Peyer's patch (tissue), 4 donors: ENCODE measurements around the gene RNLS. TPM values are rescaled to one million over a fixed set of nuclear protein-coding genes. Genes with fewer than 3 reads are reported as not detected.
A peak's percentile ranks its signal among the peaks of the same experiment; 100 is the strongest.

Experiments
- DNase-seq, 3 donors: peaks; one replicate each; pipeline ENCODE4 v3.0.0-alpha.2; 2017 to 2019
- H3K27ac ChIP-seq, 4 donors: fragments of 200-600 bp; sonication (generic); one replicate each; pipeline ENCODE4 v1.5.1; 2016 to 2019
- H3K27me3 ChIP-seq, 2 donors: fragments of 200-600 bp; sonication (generic); one replicate each; pipeline ENCODE4 v1.5.1; 2019
- H3K36me3 ChIP-seq, 3 donors: fragments of 200-600 bp; sonication (generic); one replicate each; pipeline ENCODE4 v1.5.1; 2016 to 2019
- H3K4me1 ChIP-seq, 4 donors: fragments of 200-600 bp; sonication (generic); one replicate each; pipeline ENCODE4 v1.5.1; 2016 to 2019
- H3K4me3 ChIP-seq, 4 donors: fragments of 200-600 bp; sonication (generic); 1 replicate in 3 of 4; 2 replicates in 1 of 4; pipeline ENCODE4 v1.5.1; 2016 to 2019; ENCODE audit warnings: mild to moderate bottlenecking in 1 of 4
- H3K9me3 ChIP-seq, 4 donors: fragments of 200-600 bp; sonication (generic); one replicate each; pipeline ENCODE4 v1.5.1; 2016 to 2019; ENCODE audit warnings: mild to moderate bottlenecking in 1 of 4
- POLR2A ChIP-seq, 2 donors: fragments of 450-650 bp; IDR thresholded peaks; one replicate each; pipeline ENCODE4 v1.5.1; 2017; ENCODE audit warnings: antibody characterized with exemption in 2 of 2, mild to moderate bottlenecking in 2 of 2, moderate library complexity in 2 of 2
- total RNA-seq, 4 donors: library from RNA; depleted of rRNA; stranded (reverse); fragments of >200 nt; gene quantifications; one replicate each; pipeline ENCODE4 v1.1.0, GENCODE V29; 2016
- TF ChIP-seq, protein P1 (sequence below), 6 experiments: fragments of 450-650 bp in 4 of 6; fragments of 200-600 bp in 2 of 6; sonication (generic) in 1 of 6; IDR thresholded peaks; one replicate each; pipeline ENCODE4 v1.5.1; 2017 to 2019; ENCODE audit warnings: antibody characterized with exemption in 6 of 6, mild to moderate bottlenecking in 3 of 6, moderate library complexity in 1 of 6

Gene RNLS
- total RNA-seq, 4 donors from 2014 or later, result 4.1 to 29.6 (median 22.6) TPM

DNA sequence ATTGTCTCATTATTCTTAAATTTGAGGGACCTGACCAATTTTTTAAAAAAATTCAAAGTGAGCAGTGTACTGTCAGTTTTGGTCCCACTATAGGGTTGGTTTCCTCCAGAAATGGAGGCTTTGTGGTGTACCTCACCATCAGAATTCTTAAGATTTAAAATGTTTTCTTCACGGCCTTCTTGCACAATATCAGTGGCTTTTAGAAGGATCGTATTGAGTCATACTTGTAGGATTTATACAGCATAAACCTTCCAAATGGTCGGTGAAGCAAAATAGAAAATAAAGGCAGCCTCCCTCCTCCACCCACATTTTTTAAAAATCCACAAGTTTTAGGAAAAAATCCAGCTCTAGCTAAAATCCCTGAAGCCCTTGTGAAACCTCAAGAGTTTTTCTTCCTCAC is 126.4 kb downstream of the RNLS start:
- H3K27ac ChIP-seq, result peak overlapping the region in 2 of 4 donors; percentile 25 to 31
- no peak for TF ChIP-seq POLR2A (IDR thresholded peaks at IDR 0.05)
- TF ChIP-seq, protein P1, sequence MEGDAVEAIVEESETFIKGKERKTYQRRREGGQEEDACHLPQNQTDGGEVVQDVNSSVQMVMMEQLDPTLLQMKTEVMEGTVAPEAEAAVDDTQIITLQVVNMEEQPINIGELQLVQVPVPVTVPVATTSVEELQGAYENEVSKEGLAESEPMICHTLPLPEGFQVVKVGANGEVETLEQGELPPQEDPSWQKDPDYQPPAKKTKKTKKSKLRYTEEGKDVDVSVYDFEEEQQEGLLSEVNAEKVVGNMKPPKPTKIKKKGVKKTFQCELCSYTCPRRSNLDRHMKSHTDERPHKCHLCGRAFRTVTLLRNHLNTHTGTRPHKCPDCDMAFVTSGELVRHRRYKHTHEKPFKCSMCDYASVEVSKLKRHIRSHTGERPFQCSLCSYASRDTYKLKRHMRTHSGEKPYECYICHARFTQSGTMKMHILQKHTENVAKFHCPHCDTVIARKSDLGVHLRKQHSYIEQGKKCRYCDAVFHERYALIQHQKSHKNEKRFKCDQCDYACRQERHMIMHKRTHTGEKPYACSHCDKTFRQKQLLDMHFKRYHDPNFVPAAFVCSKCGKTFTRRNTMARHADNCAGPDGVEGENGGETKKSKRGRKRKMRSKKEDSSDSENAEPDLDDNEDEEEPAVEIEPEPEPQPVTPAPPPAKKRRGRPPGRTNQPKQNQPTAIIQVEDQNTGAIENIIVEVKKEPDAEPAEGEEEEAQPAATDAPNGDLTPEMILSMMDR (IDR thresholded peaks at IDR 0.05), result no peak
- H3K4me3 ChIP-seq, result no peak overlapping the region

DNA sequence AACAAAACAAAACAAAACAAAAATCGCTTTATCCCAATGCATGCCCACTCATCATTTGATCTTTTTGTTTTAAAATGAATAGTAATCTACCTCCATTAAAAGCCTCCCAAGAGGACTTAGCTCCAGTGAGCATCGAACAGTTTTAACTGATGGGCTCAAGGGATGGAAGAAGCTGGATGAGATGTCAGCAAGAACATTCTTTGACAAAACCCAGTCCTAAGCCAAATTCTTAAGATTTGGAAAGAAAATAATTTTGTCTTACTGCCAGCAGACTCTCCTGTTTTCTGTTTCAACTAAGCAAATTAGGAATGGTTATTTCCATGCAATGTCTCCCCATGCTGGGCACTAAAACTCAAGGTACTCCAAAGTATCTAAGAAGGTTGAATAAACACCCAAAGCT is 127.3 kb downstream of the RNLS start:
- no peaks in the 10 kb centered on the region for H3K9me3 ChIP-seq
- TF ChIP-seq, protein P1 (IDR thresholded peaks at IDR 0.05), result no peak
- no peak for TF ChIP-seq POLR2A (IDR thresholded peaks at IDR 0.05)
- H3K4me3 ChIP-seq, result no peak overlapping the region
- H3K4me1 ChIP-seq, result no peaks in the 10 kb centered on the region
- no peaks in the 10 kb centered on the region for H3K27me3 ChIP-seq
- no peak overlapping the region for H3K27ac ChIP-seq
- DNase-seq, result no peak
- no peaks in the 10 kb centered on the region for H3K36me3 ChIP-seq

More for the DNA sequence above, 126.4 kb downstream of the RNLS start:
- DNase-seq, result no peak
- Histone ChIP-seq H3K27me3 (no peaks in the 10 kb centered on the region), H3K36me3 (no peaks in the 10 kb centered on the region), H3K9me3 (no peaks in the 10 kb centered on the region), H3K4me1 (no peaks in the 10 kb centered on the region)

DNA sequence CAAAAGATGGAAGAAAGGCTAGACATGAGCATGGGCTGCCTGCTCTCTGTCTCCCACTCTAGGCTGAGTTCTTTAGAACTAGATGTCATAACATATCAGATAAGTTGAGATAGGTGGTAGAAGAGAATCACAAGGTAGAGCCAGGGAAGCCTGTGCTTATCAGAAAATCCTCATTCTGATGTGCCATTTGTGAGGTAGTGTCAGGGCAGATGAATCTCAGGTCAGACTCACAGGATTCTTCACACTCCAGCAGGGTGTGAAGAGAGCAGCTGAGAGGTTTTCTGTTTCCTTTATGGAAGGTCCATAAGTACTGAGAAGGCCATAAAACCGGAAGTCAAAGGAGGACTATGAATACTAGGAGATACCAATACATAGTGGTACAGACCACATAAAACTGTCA is 132.9 kb downstream of the RNLS start:
- Histone ChIP-seq H3K4me3 (no peak overlapping the region), H3K27ac (no peak overlapping the region), H3K27me3 (no peaks in the 10 kb centered on the region), H3K4me1 (no peaks in the 10 kb centered on the region), H3K36me3 (no peaks in the 10 kb centered on the region), H3K9me3 (no peaks in the 10 kb centered on the region)
- TF ChIP-seq POLR2A (IDR thresholded peaks at IDR 0.05), result no peak
- no peak for DNase-seq

DNA sequence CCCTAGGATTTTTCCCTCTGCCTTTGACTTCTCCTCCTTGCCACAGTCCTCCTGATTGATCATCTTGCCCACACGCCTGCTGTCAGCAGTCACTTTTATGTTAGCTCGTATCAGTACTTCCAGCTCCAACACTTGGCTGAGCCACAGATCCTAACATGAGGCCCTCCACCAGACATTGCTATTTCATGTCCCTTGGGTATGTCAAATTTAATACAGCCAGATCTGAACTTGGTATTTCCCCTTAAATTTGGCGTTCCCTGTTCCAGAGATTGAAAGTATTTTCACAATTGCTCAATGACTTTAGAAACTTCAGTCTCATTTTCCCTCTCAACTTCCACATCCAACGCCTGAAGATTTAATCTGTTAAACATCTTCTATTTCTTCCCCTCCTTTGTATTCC is 140.4 kb downstream of the RNLS start:
- Histone ChIP-seq H3K36me3 (no peaks in the 10 kb centered on the region), H3K4me3 (no peak overlapping the region), H3K27ac (no peak overlapping the region), H3K27me3 (no peaks in the 10 kb centered on the region), H3K4me1 (no peaks in the 10 kb centered on the region), H3K9me3 (no peaks in the 10 kb centered on the region)
- no peak for DNase-seq
- TF ChIP-seq, protein P1 (IDR thresholded peaks at IDR 0.05), result no peak
- TF ChIP-seq POLR2A (IDR thresholded peaks at IDR 0.05), result no peak

DNA sequence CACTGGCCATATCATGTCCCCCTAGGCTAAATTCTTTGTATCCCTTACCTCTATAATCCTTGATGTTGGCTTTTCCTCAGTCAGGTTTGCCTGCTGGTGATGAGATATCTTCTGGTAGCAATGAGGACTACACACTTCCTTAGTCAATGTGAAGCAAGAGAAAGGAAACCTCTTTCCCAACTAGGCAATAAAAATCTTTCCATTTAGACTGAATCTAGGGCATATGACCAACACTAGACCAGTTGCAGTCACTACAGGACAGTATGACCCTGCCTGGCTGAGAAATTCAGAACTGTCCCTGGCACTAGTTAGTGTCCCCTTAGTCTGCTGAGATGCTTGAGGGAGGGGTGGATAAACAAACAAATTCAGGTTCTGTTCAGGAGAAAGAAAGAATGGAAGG is 142.6 kb downstream of the RNLS start:
- H3K27me3 ChIP-seq, result no peaks in the 10 kb centered on the region
- no peaks in the 10 kb centered on the region for H3K36me3 ChIP-seq
- H3K27ac ChIP-seq, result no peak overlapping the region
- no peaks in the 10 kb centered on the region for H3K9me3 ChIP-seq
- H3K4me3 ChIP-seq, result no peak overlapping the region
- no peak for TF ChIP-seq POLR2A (IDR thresholded peaks at IDR 0.05)
- TF ChIP-seq, protein P1 (IDR thresholded peaks at IDR 0.05), result no peak
- DNase-seq, result no peak
- H3K4me1 ChIP-seq, result no peaks in the 10 kb centered on the region

DNA sequence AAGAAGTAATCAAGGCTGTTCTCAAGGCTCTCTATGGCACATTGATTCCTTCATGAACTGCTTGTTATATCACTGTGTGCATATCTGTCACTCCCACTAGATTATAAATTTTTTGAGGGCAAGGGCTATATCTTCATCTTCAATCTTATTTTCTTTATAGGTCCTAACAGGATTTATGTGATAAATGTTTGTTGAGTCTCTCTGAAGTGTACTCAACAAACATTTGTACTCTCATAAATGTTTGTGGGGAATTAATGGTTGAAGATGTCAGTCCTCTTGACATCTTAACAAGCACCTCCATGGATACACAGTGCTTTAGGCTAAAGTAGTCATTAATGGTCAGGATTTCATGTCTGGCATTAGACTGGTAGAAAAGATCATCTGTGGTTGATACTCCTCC is 143.2 kb downstream of the RNLS start:
- no peaks in the 10 kb centered on the region for H3K36me3 ChIP-seq
- no peaks in the 10 kb centered on the region for H3K27me3 ChIP-seq
- no peak for DNase-seq
- TF ChIP-seq, protein P1 (IDR thresholded peaks at IDR 0.05), result no peak
- no peak for TF ChIP-seq POLR2A (IDR thresholded peaks at IDR 0.05)
- H3K4me1 ChIP-seq, result no peaks in the 10 kb centered on the region
- H3K9me3 ChIP-seq, result no peaks in the 10 kb centered on the region
- no peak overlapping the region for H3K4me3 ChIP-seq
- H3K27ac ChIP-seq, result no peak overlapping the region
